DND-41 (cell line): ENCODE results near the gene PREX1.

ENCODE experiments used
- ATAC-seq: fragments of 200-7000 bp; cut with Tn5 transposase; 3 replicates; pipeline ENCODE4 v1.9.1; 2021; ENCODE audit warnings: low read depth; ENCODE audit not compliant: insufficient read depth
- DNase-seq: peaks from one replicate; pipeline ENCODE4 v3.0.0-alpha.2; 2020
- H2AFZ ChIP-seq: 2 replicates; pipeline ENCODE4 v1.6.0; 2012; ENCODE audit warnings: low read depth, low read length
- H3K27ac ChIP-seq: 2 replicates; pipeline ENCODE4 v1.5.1; 2012; ENCODE audit warnings: low read length, inconsistent platforms
- H3K27me3 ChIP-seq: fragments of 200-600 bp; sonication (generic); 2 replicates; pipeline ENCODE4 v1.6.0; 2012; ENCODE audit warnings: low read length, mild to moderate bottlenecking, inconsistent platforms; ENCODE audit not compliant: insufficient read depth, poor library complexity
- H3K36me3 ChIP-seq: 2 replicates; pipeline ENCODE4 v1.5.1; 2012; ENCODE audit warnings: low read length, inconsistent platforms; ENCODE audit not compliant: insufficient read depth
- H3K4me1 ChIP-seq: 2 replicates; pipeline ENCODE4 v1.5.1; 2012; ENCODE audit warnings: mild to moderate bottlenecking, low read length; ENCODE audit not compliant: insufficient read depth
- H3K4me2 ChIP-seq: 2 replicates; pipeline ENCODE4 v1.6.0; 2012; ENCODE audit warnings: mild to moderate bottlenecking, moderate library complexity, low read length, inconsistent platforms; ENCODE audit not compliant: insufficient read depth
- H3K4me3 ChIP-seq, 2 experiments: fragments of 200-600 bp in 1 of 2; shearing (Covaris generic) in 1 of 2; 2 replicates each; pipeline ENCODE4 v1.5.1; 2012 to 2016; ENCODE audit warnings: inconsistent platforms in 2 of 2, low read length in 2 of 2, mild to moderate bottlenecking in 2 of 2, low read depth in 1 of 2, moderate library complexity in 1 of 2
- H3K79me2 ChIP-seq: 2 replicates; pipeline ENCODE4 v1.6.0; 2012; ENCODE audit warnings: low read length, inconsistent platforms; ENCODE audit not compliant: insufficient read depth
- H3K9ac ChIP-seq: 2 replicates; pipeline ENCODE4 v1.6.0; 2012; ENCODE audit warnings: low read depth, mild to moderate bottlenecking, inconsistent platforms, low read length, moderate library complexity
- H3K9me3 ChIP-seq: 2 replicates; pipeline ENCODE4 v1.5.1; 2012; ENCODE audit warnings: low read length, moderate library complexity, mild to moderate bottlenecking, inconsistent platforms; ENCODE audit not compliant: insufficient read depth, severe bottlenecking
- H4K20me1 ChIP-seq: 2 replicates; pipeline ENCODE4 v1.6.0; 2012; ENCODE audit warnings: low read length; ENCODE audit not compliant: insufficient read depth
- CTCF ChIP-seq: IDR thresholded peaks from 2 replicates; pipeline ENCODE4 v1.5.1; 2012; ENCODE audit warnings: borderline replicate concordance, low read length, moderate library complexity, mild to moderate bottlenecking; ENCODE audit not compliant: poor library complexity, severe bottlenecking; ENCODE audit errors: extremely low read depth
- EZH2 ChIP-seq: IDR thresholded peaks from 3 replicates; pipeline ENCODE4 v1.6.1; 2012; ENCODE audit warnings: borderline replicate concordance, low read depth, mild to moderate bottlenecking, moderate library complexity, low read length, inconsistent platforms; ENCODE audit not compliant: severe bottlenecking

The PREX1 gene

GRCh38 chr20:48815537-48815936 is 12.3 kb downstream of the PREX1 start:
- Histone ChIP-seq H3K4me3 (no peak overlapping the region), H2AFZ (no peak overlapping the region), H4K20me1 (no peaks in the 10 kb centered on the region), H3K27ac (no peak overlapping the region), H3K79me2 (no peaks in the 10 kb centered on the region), H3K9ac (no peak overlapping the region), H3K27me3 (no peaks in the 10 kb centered on the region), H3K4me2 (no peak overlapping the region), H3K36me3 (no peaks in the 10 kb centered on the region), H3K9me3 (no peaks in the 10 kb centered on the region), H3K4me1 (no peaks in the 10 kb centered on the region; the same call in 1 of the 2 replicates)
- DNase-seq, result no peak
- TF ChIP-seq CTCF (no peak), EZH2 (no peak)
- ATAC-seq, result no peak

- Histone ChIP-seq H3K9ac (no peak overlapping the region), H2AFZ (no peak overlapping the region), H3K27me3 (no peaks in the 10 kb centered on the region), H3K79me2 (no peaks in the 10 kb centered on the region), H3K9me3 (no peaks in the 10 kb centered on the region), H3K36me3 (no peaks in the 10 kb centered on the region), H3K27ac (no peak overlapping the region), H3K4me3 (no peak overlapping the region), H3K4me1 (no peaks in the 10 kb centered on the region; the same call in 1 of the 2 replicates), H4K20me1 (no peaks in the 10 kb centered on the region), H3K4me2 (no peak overlapping the region)
- DNase-seq (no peak), ATAC-seq (no peak)
- TF ChIP-seq CTCF (no peak), EZH2 (no peak)
Observed at GRCh38 chr20:48814633-48815032, 13.2 kb downstream of the PREX1 start.

- Histone ChIP-seq H3K4me2 (no peak overlapping the region), H3K27ac (no peak overlapping the region), H3K79me2 (no peaks in the 10 kb centered on the region), H4K20me1 (no peaks in the 10 kb centered on the region), H3K4me3 (no peak overlapping the region), H3K9me3 (no peaks in the 10 kb centered on the region), H2AFZ (no peak overlapping the region), H3K36me3 (no peaks in the 10 kb centered on the region), H3K4me1 (no peaks in the 10 kb centered on the region; the same call in 1 of the 2 replicates), H3K9ac (no peak overlapping the region), H3K27me3 (no peaks in the 10 kb centered on the region)
- no peak for TF ChIP-seq CTCF
- no peak for TF ChIP-seq EZH2
- ATAC-seq, result no peak
- no peak for DNase-seq
Observed at GRCh38 chr20:48813930-48814546, 13.8 kb downstream of the PREX1 start.

GRCh38 chr20:48813446-48813747 is 14.4 kb downstream of the PREX1 start:
- DNase-seq (no peak), ATAC-seq (no peak)
- Histone ChIP-seq H3K27me3 (no peaks in the 10 kb centered on the region), H3K79me2 (no peaks in the 10 kb centered on the region), H3K36me3 (no peaks in the 10 kb centered on the region), H3K4me2 (no peak overlapping the region), H2AFZ (no peak overlapping the region), H4K20me1 (no peaks in the 10 kb centered on the region), H3K4me1 (no peaks in the 10 kb centered on the region), H3K4me3 (no peak overlapping the region), H3K9me3 (no peaks in the 10 kb centered on the region), H3K27ac (no peak overlapping the region), H3K9ac (no peak overlapping the region)
- TF ChIP-seq CTCF (no peak), EZH2 (no peak)
